HG02798 (cell line): ENCODE data around the gene INO80E.

Source experiments
- ATAC-seq: cut with Tn5 transposase; IDR thresholded peaks from one replicate; pipeline ENCODE4 v1.9.1; 2021; ENCODE audit warnings: mild to moderate bottlenecking; ENCODE audit not compliant: unreplicated experiment, poor library complexity

Gene INO80E

GRCh38 chr16:29990883-29991570, 5.0 kb upstream of the INO80E start:
- no peak for ATAC-seq

GRCh38 chr16:29991571-29991904, 4.5 kb upstream of the INO80E start:
- no peak for ATAC-seq

GRCh38 chr16:29992344-29992967, 3.6 kb upstream of the INO80E start:
- ATAC-seq: no peak

GRCh38 chr16:29993191-29993902, 2.7 kb upstream of the INO80E start:
- ATAC-seq: no peak

- no peak for ATAC-seq
Observed at GRCh38 chr16:29993903-29994599, 2.0 kb upstream of the INO80E start.

- ATAC-seq: peak; percentile 39
Observed at GRCh38 chr16:29994600-29995323, 1.3 kb upstream of the INO80E start.

GRCh38 chr16:29995324-29995910, 624 bp upstream of the INO80E start, which contains the start of gene HIRIP3:
HIRIP3 (minus strand) TSS chr16:29995617; CDS start chr16:29995605, 12 bp downstream.
- peak; percentile 61 for ATAC-seq

GRCh38 chr16:29996766-29997250, 767 bp downstream of the INO80E start:
- ATAC-seq: no peak

- ATAC-seq: no peak
Observed at GRCh38 chr16:29999605-30000004, 3.6 kb downstream of the INO80E start.

GRCh38 chr16:30000735-30001631, 4.9 kb downstream of the INO80E start:
- no peak for ATAC-seq

- ATAC-seq: no peak
Observed at GRCh38 chr16:30002614-30003346, 6.7 kb downstream of the INO80E start.

- ATAC-seq: no peak
Observed at GRCh38 chr16:30003670-30004423, 7.8 kb downstream of the INO80E start.

GRCh38 chr16:30004424-30004776, 8.4 kb downstream of the INO80E start:
- ATAC-seq: no peak

GRCh38 chr16:30004811-30005242, 8.8 kb downstream of the INO80E start:
- ATAC-seq: no peak

GRCh38 chr16:30005341-30006094, 9.5 kb downstream of the INO80E start:
- ATAC-seq: no peak

GRCh38 chr16:30006095-30006473, 10.0 kb downstream of the INO80E start:
- ATAC-seq: no peak
